CD8-positive, alpha-beta memory T cell (primary cell): Measurements from ENCODE around the gene LRRC3B. TPM values are rescaled to one million over a fixed set of nuclear protein-coding genes. Genes with fewer than 3 reads are reported as not detected.

Experiments used
- CTCF ChIA-PET: fragments of 350-600 bp; sonication (Branson Sonifier 250); formaldehyde crosslinking; loops from one replicate; lab custom pipeline; 2021; ENCODE audit warnings: antibody characterized with exemption; lab: Charles Lee
- POLR2A ChIA-PET: fragments of 350-600 bp; sonication (Branson Sonifier 250); formaldehyde crosslinking; loops from one replicate; lab custom pipeline; 2021; ENCODE audit warnings: antibody characterized with exemption; lab: Charles Lee
- DNase-seq, 5 donors: peaks; one replicate each; pipeline versions ENCODE4 v3.0.0 to v3.0.0-alpha.2; 2020 to 2022; ENCODE audit warnings: mixed read lengths in 1 of 5
- H3K27ac ChIP-seq: one replicate; pipeline ENCODE4 v1.7.0; 2013; ENCODE audit warnings: low read depth, mild to moderate bottlenecking, low read length, moderate library complexity
- H3K27me3 ChIP-seq: 2 replicates; pipeline ENCODE4 v1.7.0; 2013; ENCODE audit warnings: low read length, mild to moderate bottlenecking; ENCODE audit not compliant: insufficient read depth, poor library complexity, severe bottlenecking
- H3K36me3 ChIP-seq: 2 replicates; pipeline ENCODE4 v1.7.0; 2013; ENCODE audit warnings: mild to moderate bottlenecking, low read length, moderate library complexity; ENCODE audit not compliant: insufficient read depth
- H3K4me1 ChIP-seq: 2 replicates; pipeline ENCODE4 v1.7.0; 2013; ENCODE audit warnings: mild to moderate bottlenecking, low read length, moderate library complexity; ENCODE audit not compliant: insufficient read depth
- H3K4me3 ChIP-seq: 2 replicates; pipeline ENCODE4 v1.7.0; 2013; ENCODE audit warnings: mild to moderate bottlenecking, low read length
- H3K9me3 ChIP-seq: 2 replicates; pipeline ENCODE4 v1.7.0; 2013; ENCODE audit warnings: mild to moderate bottlenecking, low read length
- H3K27ac Mint-ChIP-seq, 8 donors: one replicate each; pipeline ENCODE4 v1.8.0; 2020 to 2021; ENCODE audit warnings: mixed read lengths in 8 of 8, mild to moderate bottlenecking in 6 of 8, inconsistent platforms in 3 of 8, moderate library complexity in 3 of 8
- H3K27me3 Mint-ChIP-seq, 2 donors: one replicate each; pipeline ENCODE4 v1.8.0; 2020 to 2021; ENCODE audit warnings: mixed read lengths in 2 of 2, mild to moderate bottlenecking in 1 of 2, moderate library complexity in 1 of 2
- H3K36me3 Mint-ChIP-seq, 3 donors: one replicate each; pipeline ENCODE4 v1.8.0; 2020 to 2021; ENCODE audit warnings: mixed read lengths in 3 of 3, inconsistent platforms in 1 of 3, mild to moderate bottlenecking in 1 of 3
- H3K4me1 Mint-ChIP-seq, 3 donors: one replicate each; pipeline ENCODE4 v1.8.0; 2020 to 2021; ENCODE audit warnings: mixed read lengths in 3 of 3, inconsistent platforms in 1 of 3, mild to moderate bottlenecking in 1 of 3
- H3K4me3 Mint-ChIP-seq, 7 donors: one replicate each; pipeline ENCODE4 v1.8.0; 2020 to 2021; ENCODE audit warnings: mixed read lengths in 7 of 7, mild to moderate bottlenecking in 6 of 7, moderate library complexity in 4 of 7, inconsistent platforms in 2 of 7
- H3K9me3 Mint-ChIP-seq, 5 donors: one replicate each; pipeline ENCODE4 v1.8.0; 2020 to 2022; ENCODE audit warnings: mixed read lengths in 5 of 5, mild to moderate bottlenecking in 3 of 5, moderate library complexity in 2 of 5, inconsistent platforms in 1 of 5
- polyA plus RNA-seq: library from polyadenylated mRNA; unstranded; fragments of 300-500 nt; fragmentation: Illumina TruSeq; gene quantifications from one replicate; pipeline ENCODE4 v1.2.3, GENCODE V29; 2021
- total RNA-seq, 2 experiments: library from RNA; stranded (reverse); gene quantifications; one replicate each; pipeline ENCODE4 v1.2.3, GENCODE V29; 2021

The LRRC3B gene
- total and polyA plus RNA-seq, 3 experiments from 2014 or later = not detected

- H3K9me3 Mint-ChIP-seq = peaks cover 0 to 3% (median 0%) of the 10 kb centered on the region in 5 donors
These were observed 34.9 kb downstream of the LRRC3B start for GRCh38 chr3:26657348-26657976.

GRCh38 chr3:26668171-26668570 is 45.6 kb downstream of the LRRC3B start:
- Histone ChIP-seq H3K36me3 (no peaks in the 10 kb centered on the region), H3K4me1 (no peaks in the 10 kb centered on the region), H3K4me3 (no peak overlapping the region), H3K27me3 (no peaks in the 10 kb centered on the region), H3K9me3 (no peaks in the 10 kb centered on the region), H3K27ac (no peak overlapping the region)
- H3K4me1 Mint-ChIP-seq = no peaks in the 10 kb centered on the region
- no peak for DNase-seq
- H3K4me3 Mint-ChIP-seq = no peak overlapping the region
- H3K27ac Mint-ChIP-seq = no peak overlapping the region
- H3K9me3 Mint-ChIP-seq = peaks cover 0 to 9% (median 3%) of the 10 kb centered on the region in 5 donors
- POLR2A ChIA-PET = no interaction called here
- H3K27me3 Mint-ChIP-seq = no peaks in the 10 kb centered on the region
- no peaks in the 10 kb centered on the region for H3K36me3 Mint-ChIP-seq
- CTCF ChIA-PET = no interaction called here

More at GRCh38 chr3:26657348-26657976, 34.9 kb downstream of the LRRC3B start:
- Histone ChIP-seq H3K27me3 (no peaks in the 10 kb centered on the region), H3K4me1 (no peaks in the 10 kb centered on the region), H3K4me3 (no peak overlapping the region), H3K9me3 (no peaks in the 10 kb centered on the region), H3K36me3 (no peaks in the 10 kb centered on the region), H3K27ac (no peak overlapping the region)
- Mint-ChIP-seq H3K27me3 (no peaks in the 10 kb centered on the region), H3K4me3 (no peak overlapping the region), H3K36me3 (no peaks in the 10 kb centered on the region), H3K4me1 (no peaks in the 10 kb centered on the region), H3K27ac (no peak overlapping the region)
- no peak for DNase-seq
- POLR2A ChIA-PET = no interaction called here
- CTCF ChIA-PET = no interaction called here

GRCh38 chr3:26668696-26669095 is 46.1 kb downstream of the LRRC3B start:
- Histone ChIP-seq H3K27ac (no peak overlapping the region), H3K36me3 (no peaks in the 10 kb centered on the region), H3K9me3 (no peaks in the 10 kb centered on the region), H3K4me1 (no peaks in the 10 kb centered on the region), H3K4me3 (no peak overlapping the region), H3K27me3 (no peaks in the 10 kb centered on the region)
- no peak for DNase-seq
- no peaks in the 10 kb centered on the region for H3K4me1 Mint-ChIP-seq
- ChIA-PET CTCF (no interaction called here), POLR2A (no interaction called here)
- H3K4me3 Mint-ChIP-seq = no peak overlapping the region
- no peaks in the 10 kb centered on the region for H3K36me3 Mint-ChIP-seq
- H3K9me3 Mint-ChIP-seq = peaks cover 0 to 9% (median 3%) of the 10 kb centered on the region in 5 donors
- no peak overlapping the region for H3K27ac Mint-ChIP-seq
- H3K27me3 Mint-ChIP-seq = no peaks in the 10 kb centered on the region

- no peaks in the 10 kb centered on the region for H3K36me3 ChIP-seq
- no peak overlapping the region for H3K27ac ChIP-seq
- Mint-ChIP-seq H3K4me3 (no peak overlapping the region), H3K27me3 (no peaks in the 10 kb centered on the region), H3K27ac (no peak overlapping the region), H3K36me3 (no peaks in the 10 kb centered on the region), H3K4me1 (no peaks in the 10 kb centered on the region), H3K9me3 (peaks cover 0 to 7% (median 2%) of the 10 kb centered on the region in 5 donors)
- DNase-seq = no peak
- no peaks in the 10 kb centered on the region for H3K4me1 ChIP-seq
- H3K9me3 ChIP-seq = no peaks in the 10 kb centered on the region
- CTCF ChIA-PET = no interaction called here
- no peaks in the 10 kb centered on the region for H3K27me3 ChIP-seq
- H3K4me3 ChIP-seq = no peak overlapping the region
- POLR2A ChIA-PET = no interaction called here
These were observed 52.8 kb downstream of the LRRC3B start for GRCh38 chr3:26675336-26675735.

- Mint-ChIP-seq H3K4me1 (no peaks in the 10 kb centered on the region), H3K4me3 (no peak overlapping the region), H3K36me3 (no peaks in the 10 kb centered on the region), H3K27ac (no peak overlapping the region), H3K9me3 (peaks cover 0 to 7% (median 4%) of the 10 kb centered on the region in 5 donors), H3K27me3 (no peaks in the 10 kb centered on the region)
- no peak for DNase-seq
- no peak overlapping the region for H3K27ac ChIP-seq
- no peaks in the 10 kb centered on the region for H3K9me3 ChIP-seq
- H3K4me3 ChIP-seq = no peak overlapping the region
- H3K36me3 ChIP-seq = no peaks in the 10 kb centered on the region
- ChIA-PET CTCF (no interaction called here), POLR2A (no interaction called here)
- H3K27me3 ChIP-seq = no peaks in the 10 kb centered on the region
- H3K4me1 ChIP-seq = no peaks in the 10 kb centered on the region
These were observed 59.1 kb downstream of the LRRC3B start for GRCh38 chr3:26681632-26682031.

GRCh38 chr3:26682406-26682805 is 59.8 kb downstream of the LRRC3B start:
- H3K27me3 Mint-ChIP-seq = no peaks in the 10 kb centered on the region
- CTCF ChIA-PET = no interaction called here
- DNase-seq = no peak
- no peak overlapping the region for H3K4me3 Mint-ChIP-seq
- Histone ChIP-seq H3K4me3 (no peak overlapping the region), H3K27me3 (no peaks in the 10 kb centered on the region), H3K27ac (no peak overlapping the region), H3K36me3 (no peaks in the 10 kb centered on the region), H3K4me1 (no peaks in the 10 kb centered on the region), H3K9me3 (no peaks in the 10 kb centered on the region)
- peaks cover 0 to 7% (median 2%) of the 10 kb centered on the region in 5 donors for H3K9me3 Mint-ChIP-seq
- no peak overlapping the region for H3K27ac Mint-ChIP-seq
- POLR2A ChIA-PET = no interaction called here
- H3K4me1 Mint-ChIP-seq = no peaks in the 10 kb centered on the region
- H3K36me3 Mint-ChIP-seq = no peaks in the 10 kb centered on the region

GRCh38 chr3:26683902-26684301 is 61.3 kb downstream of the LRRC3B start:
- DNase-seq = no peak
- H3K36me3 Mint-ChIP-seq = no peaks in the 10 kb centered on the region
- Histone ChIP-seq H3K4me1 (no peaks in the 10 kb centered on the region), H3K9me3 (no peaks in the 10 kb centered on the region), H3K27me3 (no peaks in the 10 kb centered on the region), H3K4me3 (no peak overlapping the region), H3K27ac (no peak overlapping the region), H3K36me3 (no peaks in the 10 kb centered on the region)
- no peak overlapping the region for H3K4me3 Mint-ChIP-seq
- H3K4me1 Mint-ChIP-seq = no peaks in the 10 kb centered on the region
- POLR2A ChIA-PET = no interaction called here
- H3K27ac Mint-ChIP-seq = no peak overlapping the region
- H3K27me3 Mint-ChIP-seq = no peaks in the 10 kb centered on the region
- CTCF ChIA-PET = no interaction called here
- H3K9me3 Mint-ChIP-seq = peaks cover 0 to 7% (median 2%) of the 10 kb centered on the region in 5 donors

GRCh38 chr3:26687466-26687865 is 64.9 kb downstream of the LRRC3B start:
- no peak overlapping the region for H3K27ac ChIP-seq
- H3K4me1 Mint-ChIP-seq = no peaks in the 10 kb centered on the region
- peaks cover 0 to 6% (median 3%) of the 10 kb centered on the region in 5 donors for H3K9me3 Mint-ChIP-seq
- no peaks in the 10 kb centered on the region for H3K27me3 Mint-ChIP-seq
- no peaks in the 10 kb centered on the region for H3K9me3 ChIP-seq
- no peak for DNase-seq
- H3K4me1 ChIP-seq = no peaks in the 10 kb centered on the region
- no peak overlapping the region for H3K4me3 ChIP-seq
- H3K27me3 ChIP-seq = no peaks in the 10 kb centered on the region
- H3K27ac Mint-ChIP-seq = no peak overlapping the region
- POLR2A ChIA-PET = no interaction called here
- CTCF ChIA-PET = no interaction called here
- no peak overlapping the region for H3K4me3 Mint-ChIP-seq
- no peaks in the 10 kb centered on the region for H3K36me3 ChIP-seq
- H3K36me3 Mint-ChIP-seq = no peaks in the 10 kb centered on the region
